GM18951 (cell line): ENCODE measurements around the gene KIF2A.

Experiments used
- POLR2A ChIP-seq: IDR thresholded peaks from 4 replicates; pipeline ENCODE4 v1.6.1; 2011; ENCODE audit warnings: mild to moderate bottlenecking; ENCODE audit not compliant: insufficient read length, insufficient read depth; ENCODE audit errors: extremely low read depth
- in situ Hi-C: fragments of 300-500 bp; cut with MboI; formaldehyde crosslinking; loops from one replicate; pipeline ENCODE4 v1.12.0; 2022; ENCODE audit warnings: low sequenced_read_pairs, mixed read lengths, inconsistent platforms; ENCODE audit not compliant: unreplicated experiment

KIF2A gene

DNA sequence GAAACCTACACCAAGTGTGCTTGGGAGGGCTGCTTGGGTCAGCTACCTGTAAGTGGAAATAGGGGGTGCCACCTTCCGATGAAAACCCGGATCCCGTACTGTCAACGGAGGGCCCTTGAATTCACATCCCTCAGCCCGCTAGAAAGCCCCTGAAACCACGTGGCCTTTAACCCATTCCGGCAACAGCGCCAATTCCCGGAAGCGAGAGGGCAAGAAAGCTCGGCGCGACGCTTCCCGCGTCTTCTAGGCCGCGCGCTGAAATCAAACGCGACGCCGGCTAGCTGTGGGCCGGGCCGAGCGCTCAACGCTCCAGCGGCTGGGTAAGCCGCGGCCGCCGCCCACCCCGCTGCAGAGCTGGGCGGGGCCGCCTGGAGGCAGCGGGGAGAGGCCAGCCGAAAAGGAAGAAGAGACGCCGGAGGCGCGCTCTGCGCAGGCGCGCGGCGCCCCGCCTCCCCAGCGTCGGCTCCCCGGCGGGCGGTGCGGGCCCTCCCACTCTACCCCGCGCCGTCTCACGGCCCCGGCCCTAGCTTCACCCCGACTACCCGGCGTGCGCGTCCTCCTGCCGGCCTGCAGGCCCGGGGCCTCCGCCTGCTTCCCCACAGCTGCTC is at the start of gene KIF2A:
TSS of gene KIF2A (plus strand) at position 492 of the 608 bp plus-strand sequence. CDS start 267 bp downstream, outside the sequence.
- TF ChIP-seq POLR2A, result peak; percentile 78
- in situ Hi-C loops, result no loop called here

DNA sequence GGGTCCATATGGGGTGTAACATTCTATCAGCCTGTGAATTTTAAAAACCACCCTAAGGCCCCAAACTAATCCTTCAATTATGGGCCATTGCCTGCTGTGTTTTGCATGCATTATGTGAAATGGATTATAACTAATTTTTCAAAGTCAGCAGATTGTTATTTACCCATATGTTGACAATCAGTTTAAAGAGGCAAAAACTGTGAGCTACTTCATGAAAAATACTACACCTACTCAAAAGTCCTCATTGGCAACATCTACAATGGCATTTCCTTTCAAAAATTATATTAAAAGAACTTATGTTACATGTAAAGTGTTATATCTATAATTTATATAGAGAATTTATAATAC is 49.0 kb upstream of the KIF2A start:
- in situ Hi-C loops, result no loop called here
- no peak for TF ChIP-seq POLR2A

GRCh38 chr5:62258654-62259053 is 47.4 kb upstream of the KIF2A start:
- in situ Hi-C loops, result no loop called here
- no peak for TF ChIP-seq POLR2A

GRCh38 chr5:62259699-62260250 is 46.2 kb upstream of the KIF2A start:
- no peak for TF ChIP-seq POLR2A
- in situ Hi-C loops, result no loop called here

GRCh38 chr5:62260513-62260912 is 45.5 kb upstream of the KIF2A start:
- TF ChIP-seq POLR2A, result no peak
- in situ Hi-C loops, result no loop called here

- in situ Hi-C loops, result no loop called here
- no peak for TF ChIP-seq POLR2A
Observed at GRCh38 chr5:62263401-62263800, 42.6 kb upstream of the KIF2A start.

- TF ChIP-seq POLR2A, result no peak
- in situ Hi-C loops, result no loop called here
Observed at GRCh38 chr5:62265648-62266112, 40.3 kb upstream of the KIF2A start.

DNA sequence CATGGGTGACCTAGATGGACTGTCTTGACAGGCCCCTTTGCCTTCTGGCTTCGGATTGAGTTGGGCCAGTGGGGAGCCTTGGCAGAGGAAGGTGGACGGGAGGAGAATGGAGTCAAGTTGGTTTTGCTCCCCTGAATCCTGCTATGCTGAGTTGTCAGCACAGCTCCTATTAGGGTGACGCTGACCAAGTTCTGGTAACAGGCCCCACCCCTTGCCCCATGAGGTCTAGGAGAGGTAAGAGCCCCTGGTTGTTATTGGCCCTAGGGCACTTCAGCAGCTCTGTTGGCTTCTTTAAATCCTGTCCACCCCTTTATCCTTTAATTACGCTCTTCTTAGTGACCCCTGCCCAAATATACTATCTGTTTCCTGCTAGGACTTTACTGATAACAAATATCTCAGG is 39.4 kb upstream of the KIF2A start:
- in situ Hi-C loops, result no loop called here
- TF ChIP-seq POLR2A, result no peak

DNA sequence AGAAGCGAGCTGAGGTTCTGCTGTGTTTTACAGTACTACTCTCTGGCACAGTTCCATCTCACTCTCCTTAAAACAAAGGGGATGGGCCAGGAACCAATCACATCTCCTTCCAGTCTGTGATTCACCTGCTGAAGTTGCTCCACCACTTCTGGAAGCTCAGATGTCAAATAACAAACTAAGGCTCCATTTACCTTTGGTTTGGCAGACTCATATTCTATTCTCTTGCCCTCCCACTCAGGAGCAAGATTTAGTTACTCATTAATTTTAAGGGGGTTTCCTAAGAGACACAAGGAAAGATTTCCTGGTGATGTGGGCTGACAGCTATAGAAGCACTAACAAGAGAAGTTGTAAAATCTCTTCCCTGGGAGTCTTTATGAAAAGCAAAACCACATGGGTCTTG is 37.8 kb upstream of the KIF2A start:
- TF ChIP-seq POLR2A, result no peak
- in situ Hi-C loops, result no loop called here

- in situ Hi-C loops, result no loop called here
- TF ChIP-seq POLR2A, result no peak
Observed at GRCh38 chr5:62268792-62269191, 37.2 kb upstream of the KIF2A start.

GRCh38 chr5:62271370-62271769 is 34.6 kb upstream of the KIF2A start:
- in situ Hi-C loops, result no loop called here
- TF ChIP-seq POLR2A, result no peak

DNA sequence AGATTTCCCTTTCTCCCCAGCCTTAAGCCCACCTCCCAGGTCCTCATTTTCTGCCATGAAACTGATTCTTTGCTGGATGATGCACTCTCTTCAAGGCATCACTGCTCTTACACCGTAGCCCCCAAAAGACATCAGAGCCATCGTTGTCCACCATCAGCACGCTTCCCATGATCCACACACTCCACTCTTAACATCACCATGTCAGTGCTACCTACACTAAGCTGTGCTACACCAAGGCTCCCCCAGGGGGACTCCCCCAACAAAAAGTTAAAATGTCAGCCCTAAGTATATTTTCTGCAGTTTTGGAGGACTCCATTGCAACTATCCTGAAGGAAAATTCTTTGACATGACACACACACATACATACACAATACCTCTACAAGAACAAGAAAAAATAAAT is 34.1 kb upstream of the KIF2A start:
- in situ Hi-C loops, result no loop called here
- TF ChIP-seq POLR2A, result no peak

- no peak for TF ChIP-seq POLR2A
- in situ Hi-C loops, result no loop called here
Observed at GRCh38 chr5:62273687-62274086, 32.3 kb upstream of the KIF2A start.

- in situ Hi-C loops, result no loop called here
- no peak for TF ChIP-seq POLR2A
Observed at GRCh38 chr5:62275581-62275980, 30.4 kb upstream of the KIF2A start.
